Neutrophil (primary cell): ENCODE results near the gene TNNT1.
"Not testable (repeated sequence)": the region's sequence is repeated elsewhere in the genome, so short reads cannot be mapped to it uniquely, and the experiment has no call there.

Experiments used
- H3K27ac ChIP-seq: fragments of 200-600 bp; sonication (generic); 2 replicates; pipeline ENCODE4 v1.5.1; 2016; ENCODE audit warnings: mild to moderate bottlenecking, moderate library complexity
- H3K27me3 ChIP-seq: fragments of 200-600 bp; sonication (generic); 2 replicates; pipeline ENCODE4 v1.6.0; 2016; ENCODE audit warnings: mild to moderate bottlenecking
- H3K36me3 ChIP-seq: fragments of 200-600 bp; sonication (generic); 2 replicates; pipeline ENCODE4 v1.5.1; 2017
- H3K4me1 ChIP-seq, 2 experiments: fragments of 200-600 bp in 1 of 2; sonication (generic) in 1 of 2; 1 replicate in 1 of 2; 2 replicates in 1 of 2; pipeline versions ENCODE4 v1.5.1 to v1.6.1; 2013 to 2016; ENCODE audit warnings: low read depth in 1 of 2, low read length in 1 of 2, mild to moderate bottlenecking in 1 of 2, moderate library complexity in 1 of 2; ENCODE audit not compliant: control insufficient read depth in 1 of 2, insufficient read depth in 1 of 2
- H3K4me3 ChIP-seq, 2 experiments: fragments of 200-600 bp in 1 of 2; sonication (generic) in 1 of 2; 1 replicate in 1 of 2; 2 replicates in 1 of 2; pipeline ENCODE4 v1.5.1; 2013 to 2016; ENCODE audit warnings: low read depth in 1 of 2, low read length in 1 of 2, mild to moderate bottlenecking in 1 of 2, moderate library complexity in 1 of 2
- H3K9me3 ChIP-seq: fragments of 200-600 bp; sonication (generic); 2 replicates; pipeline ENCODE4 v1.5.1; 2016
- CTCF ChIP-seq: fragments of 200-600 bp; sonication (generic); IDR thresholded peaks from 2 replicates; pipeline ENCODE4 v1.5.1; 2016; ENCODE audit warnings: antibody characterized with exemption

The TNNT1 gene

GRCh38 chr19:55112777-55113569 is 36.0 kb downstream of the TNNT1 start:
- H3K27ac ChIP-seq: no peak overlapping the region

DNA sequence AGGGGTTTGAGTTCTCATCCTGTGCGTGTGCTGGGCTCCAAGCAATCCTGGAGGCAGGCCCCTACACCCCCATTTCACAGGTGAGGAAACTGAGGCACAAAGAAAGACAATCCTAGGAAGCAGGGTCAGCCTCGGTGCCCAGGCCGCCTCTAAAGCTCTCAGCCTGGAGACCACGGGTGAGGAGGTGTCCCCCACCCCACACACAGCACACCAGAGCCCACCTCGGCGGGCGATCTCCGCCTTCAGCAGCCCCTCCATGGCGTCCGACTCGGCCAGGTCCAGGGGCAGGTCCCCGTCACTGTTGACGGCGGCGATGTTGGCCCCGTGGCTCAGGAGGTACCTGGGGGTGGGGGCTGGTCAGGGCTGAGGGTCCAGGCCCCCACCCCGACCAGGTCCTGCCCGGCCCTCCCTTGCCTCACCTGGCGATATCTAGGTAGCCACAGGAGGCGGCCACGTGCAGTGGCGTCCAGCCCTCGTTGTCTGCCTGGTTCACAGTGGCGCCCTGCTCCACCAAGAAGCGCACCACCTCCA is 36.7 kb downstream of the TNNT1 start:
- no peak for TF ChIP-seq CTCF
- no peak overlapping the region for H3K4me3 ChIP-seq
- H3K36me3 ChIP-seq: peaks cover 49% of the 10 kb centered on the region
- H3K9me3 ChIP-seq: no peaks in the 10 kb centered on the region
- H3K27ac ChIP-seq: no peak overlapping the region
- H3K4me1 ChIP-seq: peaks cover 16 to 19% of the 10 kb centered on the region in 2 experiments
- H3K27me3 ChIP-seq: no peaks in the 10 kb centered on the region

More at GRCh38 chr19:55112777-55113569, 36.0 kb downstream of the TNNT1 start:
- Histone ChIP-seq H3K4me1 (peaks cover 18 to 21% of the 10 kb centered on the region in 2 experiments), H3K36me3 (peaks cover 49% of the 10 kb centered on the region), H3K9me3 (no peaks in the 10 kb centered on the region), H3K27me3 (no peaks in the 10 kb centered on the region), H3K4me3 (no peak overlapping the region)
- no peak for TF ChIP-seq CTCF

DNA sequence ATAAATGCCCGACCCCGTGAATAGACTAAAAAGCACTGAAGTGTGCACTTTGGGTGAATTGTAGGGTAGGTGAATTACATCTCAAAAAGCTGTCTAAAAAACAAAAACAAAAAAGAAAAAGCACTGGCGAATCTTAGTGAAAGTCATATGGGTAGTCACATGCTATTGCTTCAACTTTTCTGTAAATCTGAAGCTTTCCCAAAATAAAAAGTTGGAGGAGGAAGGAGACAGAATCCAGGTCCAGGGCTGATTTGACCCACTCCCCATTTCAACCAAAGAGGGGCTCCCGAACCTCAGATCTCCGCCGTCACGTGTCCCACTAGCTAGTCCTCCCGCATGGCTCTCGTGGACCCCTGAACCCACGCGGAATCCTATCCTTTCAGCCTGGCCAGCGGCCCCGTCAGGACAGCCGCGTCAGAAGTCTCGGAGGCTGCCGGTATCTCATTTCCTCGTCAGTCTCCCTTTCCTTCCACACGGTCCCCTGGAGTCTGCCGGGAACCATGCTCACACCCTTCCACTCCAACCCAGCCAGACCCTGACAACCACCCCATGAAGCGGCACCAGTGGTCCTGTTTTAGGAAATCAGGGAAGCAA is 37.7 kb downstream of the TNNT1 start:
- Histone ChIP-seq H3K4me3 (no peak overlapping the region), H3K9me3 (no peaks in the 10 kb centered on the region), H3K36me3 (peaks cover 58% of the 10 kb centered on the region), H3K4me1 (peaks cover 9 to 12% of the 10 kb centered on the region in 2 experiments), H3K27ac (no peak overlapping the region), H3K27me3 (no peaks in the 10 kb centered on the region)
- no peak for TF ChIP-seq CTCF

DNA sequence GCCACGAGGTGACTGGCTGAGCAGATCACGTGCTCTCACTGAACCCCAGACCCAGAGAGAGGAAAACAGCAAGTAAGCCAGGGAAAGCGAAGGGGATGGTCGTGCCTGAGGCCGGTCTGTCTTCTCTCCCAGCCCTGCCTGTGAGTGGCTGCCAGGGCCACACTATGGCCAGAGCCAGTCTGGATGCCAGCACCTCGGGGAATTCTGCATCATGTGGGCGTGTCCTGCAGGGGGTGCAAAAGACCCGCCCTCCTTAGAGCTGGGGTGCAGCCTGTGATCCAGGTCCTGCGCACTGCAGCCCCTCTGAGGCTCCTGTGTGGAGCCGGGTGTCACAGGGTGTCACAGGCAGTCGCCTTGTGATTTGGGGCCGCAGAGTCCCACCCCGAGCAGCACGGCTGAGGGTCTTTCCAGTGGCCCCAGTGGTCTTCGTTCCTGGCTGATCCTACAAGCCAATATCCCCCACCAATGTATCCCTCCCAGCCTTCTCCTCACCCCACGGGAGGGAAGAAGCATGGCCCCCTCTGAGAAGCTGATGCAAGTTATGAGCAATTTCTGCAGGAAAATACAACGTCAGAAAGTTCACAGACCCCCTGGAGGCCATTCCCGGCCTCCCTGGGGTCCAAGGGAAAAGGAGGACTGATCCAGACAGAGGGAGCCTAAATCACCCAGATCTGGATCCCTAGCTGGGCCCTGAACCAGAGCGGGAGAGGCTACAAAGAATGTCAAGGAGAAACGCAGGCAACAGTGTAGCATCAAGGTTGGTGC is 39.3 kb downstream of the TNNT1 start:
- Histone ChIP-seq H3K4me3 (no peak overlapping the region), H3K4me1 (no peaks in the 10 kb centered on the region), H3K9me3 (no peaks in the 10 kb centered on the region), H3K27ac (no peak overlapping the region), H3K27me3 (no peaks in the 10 kb centered on the region), H3K36me3 (peaks cover 57% of the 10 kb centered on the region)
- TF ChIP-seq CTCF: no peak

- H3K27me3 ChIP-seq, H3K4me1 ChIP-seq: not testable (repeated sequence)
- peaks cover 65% of the 10 kb centered on the region for H3K36me3 ChIP-seq
Measured at GRCh38 chr19:55107252-55107651, 41.8 kb downstream of the TNNT1 start.

More at GRCh38 chr19:55107252-55107651, 41.8 kb downstream of the TNNT1 start:
- H3K27ac ChIP-seq, H3K4me3 ChIP-seq, H3K9me3 ChIP-seq: not testable (repeated sequence)
